ENCODE data around the gene ABHD15. TPM values are rescaled to one million over a fixed set of nuclear protein-coding genes. Genes with fewer than 3 reads are reported as not detected.

Gene ABHD15
- 7.0 TPM for total RNA-seq

GRCh38 chr17:29566473-29567303 is at the start of gene ABHD15:
ABHD15 (minus strand) TSS chr17:29567037; CDS start chr17:29566966, 71 bp downstream.
- DNase-seq = no peak

GRCh38 chr17:29615492-29616299 is 48.9 kb upstream of the ABHD15 start:
- DNase-seq = peak; percentile 76

- DNase-seq = no peak
These were observed 48.2 kb upstream of the ABHD15 start for GRCh38 chr17:29615048-29615385.

GRCh38 chr17:29614349-29615047 is 47.7 kb upstream of the ABHD15 start:
- no peak for DNase-seq

- DNase-seq = no peak
These were observed 47.0 kb upstream of the ABHD15 start for GRCh38 chr17:29613856-29614255.

GRCh38 chr17:29613352-29613837 is 46.6 kb upstream of the ABHD15 start:
- DNase-seq = peak; percentile 77

GRCh38 chr17:29612404-29613280 is 45.8 kb upstream of the ABHD15 start:
- no peak for DNase-seq

GRCh38 chr17:29612094-29612403 is 45.2 kb upstream of the ABHD15 start:
- no peak for DNase-seq

GRCh38 chr17:29611351-29612093 is 44.7 kb upstream of the ABHD15 start:
- no peak for DNase-seq

- no peak for DNase-seq
These were observed 43.6 kb upstream of the ABHD15 start for GRCh38 chr17:29610395-29610794.

- no peak for DNase-seq
These were observed 42.1 kb upstream of the ABHD15 start for GRCh38 chr17:29608986-29609385.

- no peak for DNase-seq
These were observed 40.8 kb upstream of the ABHD15 start for GRCh38 chr17:29607557-29608195.

GRCh38 chr17:29603109-29603674 is 36.4 kb upstream of the ABHD15 start:
- peak; percentile 43 for DNase-seq

GRCh38 chr17:29597361-29598172 is 30.7 kb upstream of the ABHD15 start:
- no peak for DNase-seq

GRCh38 chr17:29596811-29597210 is 30.0 kb upstream of the ABHD15 start:
- DNase-seq = no peak

GRCh38 chr17:29595943-29596774 is 29.3 kb upstream of the ABHD15 start:
- DNase-seq = no peak

- DNase-seq = no peak
These were observed 28.5 kb upstream of the ABHD15 start for GRCh38 chr17:29595107-29595942.
